A172 (cell line): ENCODE measurements around the gene SYPL1. TPM values are rescaled to one million over a fixed set of nuclear protein-coding genes. Genes with fewer than 3 reads are reported as not detected.

Experiments used
- DNase-seq: peaks from one replicate; pipeline ENCODE4 v3.0.0-alpha.2; 2015; ENCODE audit warnings: low spot score
- total RNA-seq: library from RNA; depleted of rRNA; stranded (reverse); fragments of >200 nt; shearing (Covaris generic); gene quantifications from 2 replicates; pipeline ENCODE4 v1.2.3, GENCODE V29; 2014

The SYPL1 gene
- total RNA-seq, 1 experiment from 2014 or later = 81.7 TPM

- no peak for DNase-seq
Observed at GRCh38 chr7:106094780-106095179, 17.3 kb downstream of the SYPL1 start.

GRCh38 chr7:106092204-106092603, 19.9 kb downstream of the SYPL1 start:
- peak; percentile 22 for DNase-seq

GRCh38 chr7:106089647-106090046, 22.5 kb downstream of the SYPL1 start:
- DNase-seq = no peak

GRCh38 chr7:106088014-106088413, 24.1 kb downstream of the SYPL1 start:
- no peak for DNase-seq

- DNase-seq = no peak
Observed at GRCh38 chr7:106086062-106086461, 26.1 kb downstream of the SYPL1 start.

- no peak for DNase-seq
Observed at GRCh38 chr7:106085015-106085414, 27.1 kb downstream of the SYPL1 start.

- DNase-seq = no peak
Observed at GRCh38 chr7:106083717-106084116, 28.4 kb downstream of the SYPL1 start.

- no peak for DNase-seq
Observed at GRCh38 chr7:106082087-106082854, 29.8 kb downstream of the SYPL1 start.

- DNase-seq = no peak
Observed at GRCh38 chr7:106080300-106080987, 31.7 kb downstream of the SYPL1 start.

- no peak for DNase-seq
Observed at GRCh38 chr7:106076537-106076936, 35.6 kb downstream of the SYPL1 start.

GRCh38 chr7:106075937-106076336, 36.2 kb downstream of the SYPL1 start:
- DNase-seq = no peak

- DNase-seq = no peak
Observed at GRCh38 chr7:106074257-106074656, 37.9 kb downstream of the SYPL1 start.

- no peak for DNase-seq
Observed at GRCh38 chr7:106073701-106074100, 38.4 kb downstream of the SYPL1 start.

- no peak for DNase-seq
Observed at GRCh38 chr7:106072715-106073091, 39.4 kb downstream of the SYPL1 start.

GRCh38 chr7:106071999-106072714, 40.0 kb downstream of the SYPL1 start:
- DNase-seq = no peak

- DNase-seq = no peak
Observed at GRCh38 chr7:106071356-106071998, 40.6 kb downstream of the SYPL1 start.

GRCh38 chr7:106070567-106071254, 41.4 kb downstream of the SYPL1 start:
- DNase-seq = no peak

GRCh38 chr7:106070201-106070551, 41.9 kb downstream of the SYPL1 start:
- no peak for DNase-seq

- DNase-seq = no peak
Observed at GRCh38 chr7:106069471-106070200, 42.5 kb downstream of the SYPL1 start.

GRCh38 chr7:106068986-106069385, 43.1 kb downstream of the SYPL1 start:
- peak; percentile 29 for DNase-seq

GRCh38 chr7:106068538-106068961, 43.6 kb downstream of the SYPL1 start:
- no peak for DNase-seq
